IPS-NIHi11 (cell line): ENCODE results near the gene DCX.

Source experiments
- DNase-seq: peaks from one replicate; pipeline ENCODE4 v3.0.0; 2012; ENCODE audit warnings: mixed read lengths, low spot score

Gene DCX

GRCh38 chrX:111308039-111308438, 104.0 kb downstream of the DCX start:
- DNase-seq = no peak

GRCh38 chrX:111302284-111302683, 109.7 kb downstream of the DCX start:
- no peak for DNase-seq

- no peak for DNase-seq
These were observed 123.2 kb downstream of the DCX start for GRCh38 chrX:111288841-111289240.

- no peak for DNase-seq
These were observed 127.2 kb downstream of the DCX start for GRCh38 chrX:111284631-111285293.

- no peak for DNase-seq
These were observed 128.5 kb downstream of the DCX start for GRCh38 chrX:111283446-111283845.

- DNase-seq = no peak
These were observed 129.0 kb downstream of the DCX start for GRCh38 chrX:111282991-111283390.

GRCh38 chrX:111282139-111282538, 129.9 kb downstream of the DCX start:
- DNase-seq = no peak

GRCh38 chrX:111270339-111270738, 141.7 kb downstream of the DCX start, which contains the start of gene CAPN6:
Gene CAPN6 (minus strand): TSS chrX:111270483. CDS start chrX:111263936, 6,547 bp downstream.
- DNase-seq = peak; percentile 43

- no peak for DNase-seq
These were observed 143.5 kb downstream of the DCX start for GRCh38 chrX:111268506-111268905.

GRCh38 chrX:111265486-111265885, 146.5 kb downstream of the DCX start:
- no peak for DNase-seq

GRCh38 chrX:111264385-111264784, 147.6 kb downstream of the DCX start:
- no peak for DNase-seq

- no peak for DNase-seq
These were observed 149.9 kb downstream of the DCX start for GRCh38 chrX:111262086-111262485.

- DNase-seq = no peak
These were observed 151.5 kb downstream of the DCX start for GRCh38 chrX:111260451-111260850.

GRCh38 chrX:111259559-111259958, 152.4 kb downstream of the DCX start:
- DNase-seq = no peak

GRCh38 chrX:111257733-111258132, 154.3 kb downstream of the DCX start:
- no peak for DNase-seq

GRCh38 chrX:111254896-111255693, 156.9 kb downstream of the DCX start:
- DNase-seq = no peak

GRCh38 chrX:111244235-111244750, 167.7 kb downstream of the DCX start:
- peak; percentile 22 for DNase-seq
